ENCODE results near the gene DNAJC1. TPM values are rescaled to one million over a fixed set of nuclear protein-coding genes. Genes with fewer than 3 reads are reported as not detected.

The DNAJC1 gene
- total and polyA plus RNA-seq, 2 donors (not counting 3 experiments of a cell fraction or from before 2014, with no cell fraction given), result 11.2 to 19.7 TPM

GRCh38 chr10:21889477-21890275 lies 113.9 kb downstream of the DNAJC1 start:
- CTCF ChIA-PET, result no interaction called here
- dilution Hi-C loops (cut with MboI; ENCODE audit: extremely low pct_ligation_motif_present, low sequenced_read_pairs), result no loop called here
- H3K4me2 ChIP-seq (ENCODE audit: insufficient read depth, low read length), result no peak overlapping the region
- FAIRE-seq (no peak), DNase-seq (ENCODE audit: low read depth, low spot score) (no peak)
- H3K27me3 ChIP-seq (ENCODE audit: control insufficient read depth in 2 of 2, insufficient read depth in 2 of 2, low read length in 2 of 2), result no peaks in the 10 kb centered on the region
- H3K9me1 ChIP-seq (replicated peaks; ENCODE audit: control insufficient read depth, extremely low read depth, insufficient read depth, low read length), result no peaks in the 10 kb centered on the region
- no peak for TF ChIP-seq EZH2 (IDR thresholded peaks at IDR 0.05; ENCODE audit: borderline replicate concordance, low read depth, low read length, severe bottlenecking)
- no peak for TF ChIP-seq MAX (IDR thresholded peaks at IDR 0.05; ENCODE audit: insufficient read depth, insufficient read length)
- TF ChIP-seq POLR2A (IDR thresholded peaks at IDR 0.05; ENCODE audit: low read depth, low read length), result no peak
- no peak for TF ChIP-seq GATA2 (IDR thresholded peaks at IDR 0.05; ENCODE audit: insufficient read depth, insufficient read length, low read depth, low read length)
- TF ChIP-seq POLR2AphosphoS5 (IDR thresholded peaks at IDR 0.05; ENCODE audit: insufficient read depth, low read depth, low read length), result no peak
- no peak for TF ChIP-seq JUN (IDR thresholded peaks at IDR 0.05; ENCODE audit: borderline replicate concordance, insufficient read depth, insufficient read length, low read depth)
- no peak for TF ChIP-seq MYC (IDR thresholded peaks at IDR 0.05; ENCODE audit: low read depth, low read length)
- TF ChIP-seq CTCF (IDR thresholded peaks at IDR 0.05; ENCODE audit: extremely low read depth in 1 of 2, insufficient read depth in 1 of 2, low read depth in 1 of 2, low read length in 2 of 2), result no peak
- no peak for TF ChIP-seq FOS (IDR thresholded peaks at IDR 0.05; ENCODE audit: borderline replicate concordance, insufficient read depth, low read length)
- H3K79me2 ChIP-seq (ENCODE audit: control insufficient read depth, insufficient read depth, low read length), result no peaks in the 10 kb centered on the region
- BruUV-seq (replicated peaks), result no TSS peak
- H3K27ac ChIP-seq (ENCODE audit: insufficient read depth, low read depth, low read length), result no peak overlapping the region
- no peaks in the 10 kb centered on the region for H3K9me3 ChIP-seq (replicated peaks; ENCODE audit: control insufficient read depth, insufficient read depth, low read length)
- no peak overlapping the region for H3K9ac ChIP-seq (replicated peaks; ENCODE audit: extremely low read depth, insufficient read depth, low read length)
- H3K4me1 ChIP-seq (ENCODE audit: control insufficient read depth, extremely low read depth, insufficient read depth, low read length), result no peaks in the 10 kb centered on the region
- H2AFZ ChIP-seq (ENCODE audit: low read depth, low read length), result no peak overlapping the region
- H4K20me1 ChIP-seq (replicated peaks; ENCODE audit: control insufficient read depth, extremely low read depth, insufficient read depth, low read length), result no peaks in the 10 kb centered on the region
- POLR2A ChIA-PET, result no interaction called here
- no peaks in the 10 kb centered on the region for H3K36me3 ChIP-seq (ENCODE audit: control insufficient read depth in 2 of 2, extremely low read depth in 1 of 2, insufficient read depth in 2 of 2, low read length in 2 of 2)
- intact Hi-C loops (cut with micrococcal nuclease), result no loop called here
- no peak overlapping the region for H3K4me3 ChIP-seq (replicated peaks in 1 of 3; ENCODE audit: insufficient read depth in 1 of 3, low read depth in 1 of 3, low read length in 3 of 3)

Measured in endothelial cell of umbilical vein (primary cell).